CD4-positive, alpha-beta T cell treated with Interleukin-15 for 1 hour (primary cell): ENCODE results near the gene GRM8.

Source experiments
- DNase-seq: peaks from one replicate; pipeline ENCODE4 v3.0.0-alpha.2; 2020

The GRM8 gene

DNA sequence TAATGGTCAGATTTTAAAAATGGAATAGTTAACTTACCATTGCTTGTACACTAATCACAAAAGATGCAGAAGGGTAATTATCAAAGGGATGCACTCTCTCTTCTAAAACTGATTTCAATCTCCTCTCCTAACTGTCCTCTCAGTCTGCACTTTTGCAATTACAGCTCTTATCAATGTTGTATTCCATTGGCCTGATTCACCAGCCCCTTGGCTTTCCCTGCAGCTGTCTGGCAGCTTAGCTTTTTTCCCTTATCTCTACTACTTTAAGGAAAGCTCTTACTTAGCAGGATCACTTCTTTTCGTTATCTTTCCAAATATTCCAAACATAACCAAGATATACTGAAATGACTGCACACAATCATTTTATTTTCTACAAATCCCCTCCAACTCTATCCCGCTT lies 448.8 kb downstream of the GRM8 start:
- no peak for DNase-seq

DNA sequence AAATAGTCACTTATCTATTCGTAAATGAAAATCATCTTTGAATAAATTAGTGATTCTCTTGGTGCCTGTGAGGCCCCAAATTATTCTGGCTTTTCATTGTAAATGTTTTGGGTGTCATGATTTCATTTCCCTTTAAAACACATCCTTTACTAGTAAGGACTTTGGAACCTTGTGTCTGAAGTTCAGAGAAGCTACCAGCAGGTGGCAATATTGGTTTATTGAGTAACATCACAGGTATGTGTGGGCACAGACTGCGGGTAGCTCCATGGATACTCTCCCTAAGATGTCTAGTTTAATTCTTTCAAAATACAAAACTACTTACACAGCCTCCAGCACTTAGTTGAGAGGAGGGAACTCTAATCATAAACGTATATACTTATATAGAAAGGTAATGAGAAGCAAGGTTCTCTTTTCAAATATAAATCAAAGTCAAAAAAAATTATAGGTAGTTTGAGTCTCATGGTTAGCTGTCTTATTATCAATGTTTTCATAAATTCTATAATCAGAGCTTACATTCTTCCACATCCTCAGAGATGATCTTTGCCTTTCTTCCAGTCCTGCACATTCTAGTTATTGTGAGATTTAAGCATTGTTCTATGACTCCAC lies 449.6 kb downstream of the GRM8 start:
- no peak for DNase-seq

DNA sequence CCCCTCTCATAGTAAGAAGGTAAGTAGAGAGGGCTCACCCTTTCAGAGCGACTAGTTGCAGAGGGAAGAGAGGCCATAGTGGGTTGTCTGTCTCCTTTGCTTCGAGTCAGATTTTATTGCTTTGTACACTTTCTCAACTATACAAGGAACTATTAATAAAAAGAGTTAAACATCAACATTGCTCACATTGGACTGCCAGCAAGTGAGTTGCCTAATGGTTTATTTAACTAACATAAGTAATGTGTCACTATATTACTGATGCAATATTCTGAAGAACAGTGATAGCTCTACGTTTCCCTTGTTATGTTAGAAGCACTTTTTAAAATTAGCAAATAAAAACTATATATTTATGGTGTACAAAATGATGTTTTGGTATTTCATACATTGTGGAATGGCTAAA lies 451.0 kb downstream of the GRM8 start:
- DNase-seq: no peak

DNA sequence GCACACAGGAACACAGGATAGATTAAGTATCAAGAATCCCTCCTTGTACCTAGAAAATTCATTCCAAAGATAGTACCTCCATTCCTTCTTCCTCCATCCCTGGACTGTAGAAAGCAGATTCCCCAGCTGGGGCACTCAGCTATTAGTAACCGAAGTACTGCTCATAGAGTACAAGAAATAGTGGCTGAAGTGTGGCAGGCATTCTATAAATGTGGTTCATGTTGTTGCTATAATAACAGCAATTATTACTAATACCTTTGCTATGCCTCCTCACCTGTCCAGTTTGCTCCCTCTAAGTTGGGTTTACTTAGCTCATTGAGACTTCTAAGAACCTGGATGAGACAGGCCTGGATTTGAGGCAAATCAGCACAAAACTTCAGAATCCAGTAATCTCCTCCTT lies 453.2 kb downstream of the GRM8 start:
- DNase-seq: no peak

DNA sequence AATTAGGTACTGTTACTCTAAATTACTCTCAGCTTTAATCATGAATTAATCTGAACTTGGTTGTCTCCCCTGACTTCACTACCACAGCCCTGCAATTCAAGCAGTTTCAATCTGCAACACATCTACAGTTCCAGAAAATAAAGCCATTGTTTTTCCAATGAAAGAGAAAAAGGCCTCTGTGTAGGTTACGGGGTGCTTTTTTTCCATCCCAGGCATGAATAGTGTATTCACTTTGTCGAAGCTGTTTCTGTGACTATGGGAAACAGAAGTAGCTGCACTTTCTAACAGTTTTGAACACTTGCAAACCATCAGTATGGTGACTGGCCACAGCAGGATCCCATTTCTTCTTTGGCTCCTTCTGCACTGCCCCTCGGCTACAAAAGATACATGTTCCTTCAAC lies 460.2 kb downstream of the GRM8 start:
- DNase-seq: no peak

DNA sequence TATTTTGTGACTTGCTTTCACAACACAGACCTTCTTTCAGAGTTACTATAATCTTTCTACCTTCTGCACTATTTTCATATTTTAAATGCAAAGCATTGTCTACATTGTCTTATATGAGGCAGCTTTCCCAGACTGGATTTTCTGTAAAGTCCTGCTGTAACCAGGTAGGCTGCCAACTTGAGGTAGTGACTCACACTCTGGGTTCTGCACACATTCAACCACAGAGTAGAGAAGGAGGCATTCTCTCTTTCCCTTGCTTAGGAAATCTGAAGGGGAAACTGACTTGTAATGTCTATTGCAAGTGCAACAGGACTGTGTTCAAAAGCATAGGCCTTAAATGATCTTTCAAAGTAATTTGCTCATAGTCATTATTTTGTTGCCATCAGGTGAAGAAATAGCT lies 461.4 kb downstream of the GRM8 start:
- DNase-seq: no peak

DNA sequence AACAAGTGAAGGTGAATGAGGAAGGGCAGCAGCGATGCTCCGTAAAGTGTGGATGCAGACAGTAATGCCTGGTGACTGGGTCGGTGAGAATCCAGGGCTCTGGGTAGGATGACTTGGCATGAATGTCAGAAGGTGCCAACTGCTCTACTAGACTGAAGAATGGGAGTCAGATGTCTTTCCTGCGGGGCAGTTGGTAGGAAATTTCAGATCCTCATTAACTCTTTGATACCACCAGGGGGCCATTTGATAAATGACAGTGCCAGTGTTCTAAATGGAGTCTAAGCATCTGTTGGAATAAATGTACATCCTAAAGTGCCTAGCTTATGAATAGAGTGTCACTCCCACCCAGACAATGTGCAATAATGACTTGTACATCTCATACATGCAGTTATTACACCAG lies 462.0 kb downstream of the GRM8 start:
- no peak for DNase-seq

DNA sequence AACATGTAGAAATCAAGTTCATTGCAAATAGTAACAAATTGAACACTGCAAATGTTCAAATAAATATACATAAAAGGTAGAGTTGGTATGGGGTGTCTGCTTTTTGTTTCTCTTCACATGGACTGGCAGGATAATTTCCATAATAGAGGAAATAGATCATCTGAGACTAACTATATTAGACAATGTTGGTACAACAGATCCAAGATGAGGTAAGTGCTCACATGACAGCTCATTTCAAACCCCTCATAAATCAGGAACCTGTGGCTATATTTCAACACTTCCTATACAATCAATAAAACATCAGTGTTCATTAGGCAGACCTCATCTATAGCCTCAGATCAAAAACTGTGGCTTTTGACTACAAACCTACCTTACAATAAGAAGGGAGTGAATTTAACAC lies 469.1 kb downstream of the GRM8 start:
- DNase-seq: no peak

DNA sequence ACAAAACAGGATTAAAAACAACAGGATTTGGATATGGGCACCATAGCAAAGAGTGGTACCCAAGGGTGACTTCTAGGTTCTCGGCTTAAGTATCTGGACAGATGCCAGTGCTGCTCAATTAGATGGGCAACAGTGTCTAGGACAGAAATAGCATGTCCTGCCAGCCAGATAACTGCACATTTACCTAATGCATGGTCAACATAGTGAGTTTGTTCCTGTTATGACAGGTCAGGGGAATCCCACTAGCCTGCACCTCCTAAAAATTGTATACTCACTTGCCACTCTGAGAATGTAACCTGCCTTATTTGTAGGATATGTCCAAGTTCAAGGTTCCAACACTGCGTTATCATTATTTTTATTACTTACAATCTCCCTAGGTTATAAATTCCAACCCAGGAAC lies 471.7 kb downstream of the GRM8 start:
- DNase-seq: no peak

DNA sequence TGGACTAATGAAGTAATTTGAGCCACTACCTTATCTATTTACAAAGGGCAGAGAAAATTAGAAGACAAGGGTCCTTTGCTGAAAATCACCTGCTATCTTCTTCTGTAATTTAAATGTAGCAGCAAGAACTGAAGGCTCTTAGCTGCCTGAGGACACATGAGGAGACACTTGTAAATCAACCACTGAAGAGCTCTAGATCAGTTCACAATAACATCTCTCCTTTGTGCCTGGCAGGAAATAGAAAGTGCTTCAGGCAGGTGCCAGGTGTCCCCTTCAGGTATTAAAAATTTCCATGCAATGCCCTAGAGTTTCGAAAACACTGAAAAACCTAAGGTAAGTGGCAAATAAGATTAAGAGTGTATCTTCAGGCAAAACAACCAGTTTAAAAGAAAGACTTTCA lies 474.6 kb downstream of the GRM8 start:
- DNase-seq: no peak

DNA sequence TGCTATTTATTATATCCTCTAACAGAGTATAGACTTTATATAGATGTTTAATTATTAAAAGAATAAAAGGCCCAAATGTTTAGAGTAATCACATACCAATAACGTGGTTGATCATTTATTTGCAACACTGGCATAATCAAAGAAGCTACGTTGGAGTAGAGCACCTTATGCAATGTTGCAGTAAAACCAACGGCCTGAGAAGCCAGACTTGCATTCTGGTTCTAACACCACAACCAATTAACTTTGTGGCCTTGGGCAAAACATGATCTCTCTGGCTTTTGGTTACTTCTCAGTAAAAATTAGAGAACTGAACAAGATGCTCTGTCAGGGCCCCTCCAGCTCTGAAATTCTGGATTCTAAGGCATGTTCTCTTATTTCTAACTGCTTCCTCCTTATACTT lies 476.2 kb downstream of the GRM8 start:
- DNase-seq: no peak

DNA sequence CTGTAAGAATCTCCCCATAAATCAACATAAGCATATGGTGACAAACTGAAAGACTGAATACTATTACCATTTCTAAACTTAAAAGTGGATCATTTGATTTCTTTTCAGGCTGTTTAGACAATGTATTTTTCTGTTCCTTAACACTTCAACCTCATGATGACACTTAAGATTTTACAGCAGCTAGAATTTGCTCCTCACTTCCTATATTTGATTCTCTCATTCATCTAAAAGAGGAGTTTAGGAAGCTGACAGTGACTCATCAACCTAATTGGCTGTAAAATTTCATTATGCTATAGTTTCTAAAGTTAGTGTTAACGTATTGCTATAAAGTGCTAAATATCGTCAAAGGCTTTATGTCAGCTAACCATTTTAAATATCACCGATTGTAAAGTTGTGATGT lies 478.7 kb downstream of the GRM8 start:
- no peak for DNase-seq

DNA sequence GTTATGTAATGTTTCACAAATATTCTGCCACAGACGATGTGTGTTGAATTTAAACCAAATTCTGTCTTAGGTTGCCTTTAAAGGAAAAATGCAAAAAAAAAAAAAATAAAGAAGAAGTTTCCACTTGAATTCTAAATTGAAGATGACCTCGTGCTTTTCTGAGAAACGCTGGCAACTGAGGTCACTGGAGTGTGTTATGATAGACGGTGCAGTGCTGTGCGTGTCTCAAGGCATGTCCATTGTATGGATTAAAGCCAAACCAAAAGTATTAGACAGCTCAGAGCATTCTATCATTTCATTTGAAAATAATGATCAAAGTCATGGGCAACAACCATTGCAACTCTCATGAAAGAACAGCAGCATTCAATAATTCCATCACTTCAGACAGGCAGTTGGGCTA lies 483.9 kb downstream of the GRM8 start:
- DNase-seq: no peak

DNA sequence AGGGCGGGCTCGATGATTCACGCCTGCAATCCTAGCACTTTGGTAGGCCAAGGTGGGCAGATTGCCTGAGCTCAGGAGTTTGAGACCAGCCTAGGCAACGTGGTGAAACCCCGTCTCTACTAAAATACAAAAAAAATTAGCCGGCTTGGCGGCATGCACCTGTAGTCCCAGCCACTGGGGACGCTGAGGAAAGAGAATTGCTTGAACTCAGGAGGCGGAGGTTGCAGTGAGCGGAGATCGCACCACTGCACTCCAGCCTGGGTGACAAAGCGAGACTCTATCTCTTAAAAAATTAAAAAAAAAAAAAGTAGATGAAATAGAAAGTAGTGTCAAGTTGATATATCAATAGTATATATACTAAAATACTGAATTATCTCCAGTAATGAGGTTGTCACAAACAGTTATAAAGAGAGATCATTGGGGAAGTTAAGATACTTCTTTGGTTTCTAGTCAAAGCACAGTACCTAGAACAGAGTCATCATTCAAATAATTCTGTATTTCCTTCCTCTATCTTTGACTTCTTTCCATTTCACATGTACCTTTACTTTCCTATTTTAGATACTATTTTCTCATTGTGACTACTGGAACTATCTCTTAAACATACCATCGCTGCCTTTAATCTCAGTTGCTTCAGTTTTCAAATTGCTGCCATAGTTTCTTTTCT lies 491.7 kb downstream of the GRM8 start:
- DNase-seq: no peak

DNA sequence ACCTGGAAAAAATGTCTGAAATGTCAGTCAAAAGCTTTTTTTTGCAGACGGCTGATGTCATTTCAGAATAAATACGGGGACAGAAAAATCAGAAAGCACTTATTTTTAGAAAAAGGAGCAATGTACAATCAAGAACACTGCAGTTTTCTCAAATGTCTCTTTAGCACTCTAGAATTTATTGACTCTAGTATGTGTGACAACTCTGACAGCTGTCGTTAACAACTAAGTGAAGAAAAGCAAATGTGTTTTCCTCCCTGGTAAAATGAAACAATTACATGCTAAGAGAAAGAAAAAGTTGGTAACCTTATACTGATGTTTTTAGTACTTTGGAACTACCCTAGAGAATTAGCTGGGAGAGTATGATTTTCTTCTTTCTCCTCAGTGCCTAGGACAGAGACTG lies 497.4 kb downstream of the GRM8 start:
- no peak for DNase-seq

DNA sequence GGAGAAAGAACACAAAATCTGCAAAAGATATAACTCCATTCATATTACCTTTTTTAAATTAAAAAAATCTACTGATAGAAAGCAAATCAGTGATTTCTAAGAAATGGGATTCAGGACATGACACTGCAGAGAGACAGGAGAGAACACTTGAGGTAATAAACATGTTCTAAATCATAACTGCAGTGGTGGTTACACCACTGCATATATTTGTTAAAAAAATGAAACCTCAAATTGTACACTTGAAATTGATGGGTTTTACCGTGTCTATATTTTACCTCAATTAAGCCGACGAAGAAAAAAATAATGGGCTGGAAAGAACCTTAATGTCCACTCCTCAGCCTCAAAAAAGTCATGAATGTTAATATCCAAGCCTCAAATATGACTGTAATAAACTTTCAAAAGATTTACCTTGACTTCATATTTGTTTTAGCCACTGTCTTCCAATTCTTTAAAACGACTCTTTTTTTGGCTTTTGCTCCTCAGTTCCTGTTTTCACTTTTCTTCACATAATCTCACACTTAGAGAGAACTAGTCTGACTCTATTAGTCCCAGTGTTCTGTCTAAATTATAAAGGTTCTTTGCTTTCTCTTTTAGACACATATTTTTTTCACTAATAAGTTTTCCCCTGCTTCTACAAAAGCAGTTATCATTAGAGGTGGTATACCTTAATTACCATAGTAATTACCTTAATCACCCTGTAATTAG lies 502.4 kb downstream of the GRM8 start:
- DNase-seq: no peak

DNA sequence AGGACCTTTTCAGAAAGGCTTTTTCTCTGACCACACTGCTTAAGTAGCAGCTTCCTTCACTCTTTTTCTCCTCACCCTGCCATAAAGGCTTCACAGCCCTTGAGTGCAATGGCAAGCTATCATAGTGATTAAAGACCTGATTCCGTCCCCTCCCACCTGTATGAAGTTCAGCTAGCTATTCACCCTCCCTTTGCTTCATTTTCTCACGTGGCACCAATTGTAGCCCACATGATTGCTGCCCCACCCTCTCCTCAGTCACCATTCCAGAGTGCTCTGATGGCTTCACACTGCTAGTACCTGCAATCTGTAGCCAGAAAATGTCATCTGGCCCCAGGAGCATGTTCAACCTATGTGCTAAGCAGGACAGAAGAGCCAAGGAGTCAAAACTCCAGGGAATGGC lies 523.8 kb downstream of the GRM8 start:
- no peak for DNase-seq

DNA sequence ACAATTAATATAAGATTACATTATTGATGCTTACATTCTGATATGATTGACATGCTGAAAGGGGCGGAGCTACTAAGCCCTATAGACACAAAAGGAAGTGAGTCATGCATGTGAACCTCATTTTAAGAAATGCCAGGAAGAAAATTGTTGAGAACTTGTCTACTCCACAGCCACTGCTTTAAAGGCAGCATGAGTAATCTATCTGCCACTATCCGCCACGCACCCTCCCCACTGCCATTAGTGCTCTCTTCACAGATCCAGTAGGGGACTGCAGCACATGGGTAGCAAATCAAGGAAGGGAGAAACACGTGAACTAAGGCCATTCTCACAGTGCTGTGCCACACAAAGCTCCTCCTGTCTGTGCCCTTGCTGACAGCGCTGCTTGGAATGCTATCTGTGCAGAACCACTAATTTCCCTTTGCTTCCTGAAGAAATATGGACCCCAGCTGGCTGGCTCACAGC lies 524.8 kb downstream of the GRM8 start:
- no peak for DNase-seq

DNA sequence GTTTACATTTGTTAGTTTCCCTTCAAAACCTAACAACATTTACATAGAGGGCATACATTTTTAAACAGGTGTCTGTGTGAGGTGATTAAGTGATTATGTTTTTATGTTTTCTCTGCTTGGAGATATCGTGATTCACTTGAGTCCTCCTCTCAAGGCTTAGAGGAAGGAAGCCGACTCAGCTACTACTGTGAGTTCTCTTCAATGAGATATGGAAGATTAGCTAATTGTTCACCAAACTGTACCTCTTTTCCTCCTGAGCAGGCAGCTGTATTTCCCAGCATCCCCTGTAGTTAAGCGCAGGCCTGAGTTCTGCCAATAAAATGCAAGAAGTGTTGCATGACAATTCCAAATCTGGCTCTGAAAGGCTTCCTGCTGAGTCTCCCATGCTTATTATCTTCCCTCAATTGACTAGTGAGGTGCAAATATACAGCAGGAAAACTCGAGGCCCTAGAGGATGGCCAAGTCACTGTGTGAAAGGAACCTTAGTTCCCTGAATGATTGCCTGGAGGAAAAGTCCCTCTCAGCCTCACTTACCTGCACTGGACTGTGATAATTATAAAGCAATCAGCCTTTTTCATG lies 528.7 kb downstream of the GRM8 start:
- DNase-seq: no peak

DNA sequence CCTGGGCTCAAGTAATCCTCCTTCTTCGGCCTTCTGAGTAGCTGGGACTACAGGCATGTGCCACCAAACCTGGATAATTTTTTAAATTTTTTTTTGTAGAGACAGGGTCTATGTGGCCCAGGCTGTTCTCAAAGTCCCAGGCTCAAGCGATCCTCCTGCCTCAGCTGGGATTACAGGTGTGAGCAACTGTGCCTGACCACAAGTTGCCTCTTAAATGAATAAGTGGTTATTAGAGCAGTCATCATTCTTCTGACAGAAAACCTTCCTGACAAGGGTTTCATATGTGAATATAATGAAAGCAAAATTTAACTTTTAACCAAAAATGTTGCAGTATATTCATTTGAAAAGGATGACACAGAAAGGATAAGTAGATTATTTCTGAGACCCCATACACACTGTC lies 532.5 kb downstream of the GRM8 start:
- no peak for DNase-seq

DNA sequence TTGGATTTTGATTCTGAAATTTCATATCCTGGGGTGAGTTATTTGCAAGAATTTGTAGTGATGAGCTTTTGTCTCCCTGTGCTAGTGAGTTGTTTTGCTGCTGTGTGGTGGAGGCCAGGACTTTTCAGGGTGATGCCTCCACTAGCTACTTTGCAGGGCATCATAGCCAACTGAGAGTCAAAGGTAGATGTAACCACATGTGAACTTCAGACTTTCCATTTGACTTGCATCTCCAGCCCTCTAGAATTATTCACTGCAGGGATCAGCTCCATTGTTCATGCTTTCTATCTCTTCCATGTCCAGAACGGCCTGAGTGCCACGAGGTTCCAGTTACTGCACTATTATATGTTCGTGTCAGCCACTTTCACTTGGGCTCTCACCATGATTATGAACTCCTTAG lies 534.3 kb downstream of the GRM8 start:
- no peak for DNase-seq

DNA sequence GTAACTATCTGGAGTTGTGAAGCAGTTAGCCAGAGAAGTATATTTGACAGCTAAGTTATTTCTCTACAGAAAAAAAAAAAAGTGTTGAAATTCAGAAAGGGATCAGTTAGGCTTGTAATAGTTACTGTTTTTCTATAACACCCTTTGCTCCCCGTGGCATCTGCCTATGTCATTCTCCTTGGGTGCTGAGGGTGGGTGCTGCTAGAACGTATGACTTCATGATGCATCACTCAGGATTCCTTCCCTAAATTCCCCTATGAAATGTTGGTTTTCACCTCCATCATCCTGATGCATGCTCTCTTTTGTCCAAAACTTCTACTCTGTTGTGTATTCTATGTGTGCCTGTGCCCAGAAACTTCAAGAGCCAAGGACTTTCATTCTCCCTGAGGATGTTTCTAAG lies 536.4 kb downstream of the GRM8 start:
- no peak for DNase-seq

DNA sequence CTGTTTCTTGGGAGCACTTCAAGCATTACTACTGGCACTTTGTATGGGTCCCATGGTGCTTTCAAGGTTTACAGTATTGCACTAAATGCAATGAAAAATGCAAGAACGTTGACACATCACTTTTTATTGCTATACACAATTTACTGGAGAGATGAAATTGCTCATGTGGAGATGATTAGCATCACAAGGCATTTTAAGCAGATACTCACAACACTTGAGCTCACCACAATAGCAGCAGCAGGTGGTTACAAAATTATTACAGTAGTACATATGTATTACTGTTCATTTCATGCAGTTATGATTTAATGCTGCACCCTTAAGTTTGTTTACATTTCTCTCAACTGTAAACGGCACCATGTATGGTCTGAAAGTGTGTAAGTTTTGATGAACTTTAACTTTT lies 537.7 kb downstream of the GRM8 start:
- DNase-seq: no peak
